Hepatocyte (in vitro differentiated cells): Measurements from ENCODE around the gene PKM.

ENCODE experiments used
- EZH2 ChIP-seq: fragments of 200-600 bp; sonication (generic); IDR thresholded peaks from 2 replicates; pipeline ENCODE4 v1.6.1; 2016; ENCODE audit warnings: antibody characterized with exemption, mild to moderate bottlenecking, borderline replicate concordance
- EZH2phosphoT487 ChIP-seq: fragments of 200-600 bp; sonication (generic); IDR thresholded peaks from one replicate; pipeline ENCODE4 v1.6.1; 2018; ENCODE audit warnings: antibody characterized with exemption, mild to moderate bottlenecking, low read depth, moderate library complexity; ENCODE audit not compliant: unreplicated experiment, severe bottlenecking
- TF ChIP-seq, protein P1 (sequence below): fragments of 200-600 bp; sonication (generic); IDR thresholded peaks from 2 replicates; pipeline ENCODE4 v1.5.1; 2016; ENCODE audit warnings: antibody characterized with exemption, mild to moderate bottlenecking; ENCODE audit not compliant: poor library complexity

GRCh38 chr15:72252663-72253299 lies 21.8 kb upstream of the PKM start:
- TF ChIP-seq, protein P1, sequence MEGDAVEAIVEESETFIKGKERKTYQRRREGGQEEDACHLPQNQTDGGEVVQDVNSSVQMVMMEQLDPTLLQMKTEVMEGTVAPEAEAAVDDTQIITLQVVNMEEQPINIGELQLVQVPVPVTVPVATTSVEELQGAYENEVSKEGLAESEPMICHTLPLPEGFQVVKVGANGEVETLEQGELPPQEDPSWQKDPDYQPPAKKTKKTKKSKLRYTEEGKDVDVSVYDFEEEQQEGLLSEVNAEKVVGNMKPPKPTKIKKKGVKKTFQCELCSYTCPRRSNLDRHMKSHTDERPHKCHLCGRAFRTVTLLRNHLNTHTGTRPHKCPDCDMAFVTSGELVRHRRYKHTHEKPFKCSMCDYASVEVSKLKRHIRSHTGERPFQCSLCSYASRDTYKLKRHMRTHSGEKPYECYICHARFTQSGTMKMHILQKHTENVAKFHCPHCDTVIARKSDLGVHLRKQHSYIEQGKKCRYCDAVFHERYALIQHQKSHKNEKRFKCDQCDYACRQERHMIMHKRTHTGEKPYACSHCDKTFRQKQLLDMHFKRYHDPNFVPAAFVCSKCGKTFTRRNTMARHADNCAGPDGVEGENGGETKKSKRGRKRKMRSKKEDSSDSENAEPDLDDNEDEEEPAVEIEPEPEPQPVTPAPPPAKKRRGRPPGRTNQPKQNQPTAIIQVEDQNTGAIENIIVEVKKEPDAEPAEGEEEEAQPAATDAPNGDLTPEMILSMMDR: no peak
- TF ChIP-seq EZH2 (no peak), EZH2phosphoT487 (no peak)
